Kidney capillary endothelial cell (primary cell): ENCODE measurements around the gene DIO3.
"Not testable (repeated sequence)": the region's sequence is repeated elsewhere in the genome, so short reads cannot be mapped to it uniquely, and the experiment has no call there.

Experiments
- DNase-seq: peaks from one replicate; pipeline ENCODE4 v3.0.0-alpha.2; 2018; ENCODE audit warnings: low spot score

The DIO3 gene

DNA sequence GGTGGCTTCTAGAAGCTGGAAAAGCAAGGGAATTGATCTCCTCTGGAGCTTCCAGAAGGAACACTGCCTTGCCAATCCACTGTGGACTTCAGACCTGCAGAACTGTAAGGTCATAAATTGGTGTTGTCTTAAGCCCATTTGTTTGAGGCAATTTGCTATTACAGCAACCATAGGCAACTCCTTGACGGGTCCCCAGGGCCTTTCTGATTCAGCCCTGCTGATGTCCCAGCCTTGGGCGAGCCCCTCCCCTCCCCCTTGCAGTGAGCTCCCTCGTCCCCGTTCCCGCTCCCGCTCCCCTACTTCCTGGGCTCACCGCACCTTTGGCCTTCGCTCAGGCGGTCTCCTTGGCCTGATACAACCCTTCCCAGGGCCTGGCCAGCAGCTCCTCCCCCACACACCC lies 18.9 kb upstream of the DIO3 start:
- no peak for DNase-seq

DNA sequence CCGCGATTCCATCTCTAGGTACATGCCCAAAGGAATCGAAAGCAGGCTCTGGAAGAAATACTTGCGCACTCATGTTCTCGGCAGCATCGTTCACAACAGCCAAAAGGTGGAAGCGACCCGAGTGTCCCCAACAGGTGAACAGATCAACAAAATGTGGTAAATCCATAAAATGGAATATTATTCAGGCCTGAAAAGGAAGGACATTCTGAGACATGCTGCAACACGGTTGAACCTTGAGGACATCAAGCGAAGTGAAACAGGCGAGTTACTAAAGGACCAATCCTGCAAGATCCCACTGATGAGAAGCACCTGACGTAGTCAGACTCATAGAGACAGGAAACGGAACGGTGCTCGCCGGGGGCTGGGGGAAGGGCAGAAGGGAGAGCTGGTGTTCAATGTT lies 17.5 kb upstream of the DIO3 start:
- DNase-seq = no peak

DNA sequence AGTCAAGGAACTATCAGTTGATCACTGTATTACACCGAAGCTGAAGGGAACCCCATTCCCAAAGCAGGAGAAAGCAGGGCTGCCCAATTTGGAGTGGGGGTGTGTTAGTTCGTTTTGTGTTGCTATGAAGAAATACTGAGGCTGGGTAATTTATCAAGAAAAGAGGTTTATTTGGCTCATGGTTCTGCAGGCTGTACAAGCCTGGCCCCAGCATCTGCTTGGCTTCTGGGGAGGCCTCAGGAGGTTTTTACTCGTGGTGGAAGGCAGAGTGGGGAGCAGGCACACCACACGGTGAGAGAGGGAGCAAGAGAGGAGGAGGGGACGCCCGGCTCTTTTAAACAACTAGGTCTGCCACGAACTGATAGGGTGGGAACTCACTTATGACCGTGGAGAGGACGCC lies 16.7 kb upstream of the DIO3 start:
- no peak for DNase-seq

DNA sequence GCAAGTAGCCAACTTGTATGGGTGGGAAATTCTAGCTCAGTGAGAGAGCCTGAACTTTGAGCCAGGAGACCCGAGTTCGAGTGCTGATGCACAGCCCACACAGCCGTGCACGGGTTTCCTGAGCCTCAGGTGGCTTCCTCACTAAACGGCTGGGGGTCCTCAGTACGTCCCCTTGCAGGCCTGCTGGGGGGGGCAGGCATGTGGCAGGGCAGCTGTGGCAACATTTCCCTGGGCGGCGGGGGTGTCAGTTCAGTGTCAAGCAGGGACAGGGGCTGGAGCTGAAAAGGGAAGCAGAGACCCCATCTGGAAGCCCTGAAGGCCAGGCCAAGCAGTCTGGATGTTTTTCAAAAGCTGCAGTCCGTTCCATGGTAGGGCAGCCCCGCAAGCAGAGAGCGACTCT lies 14.6 kb upstream of the DIO3 start:
- no peak for DNase-seq

DNA sequence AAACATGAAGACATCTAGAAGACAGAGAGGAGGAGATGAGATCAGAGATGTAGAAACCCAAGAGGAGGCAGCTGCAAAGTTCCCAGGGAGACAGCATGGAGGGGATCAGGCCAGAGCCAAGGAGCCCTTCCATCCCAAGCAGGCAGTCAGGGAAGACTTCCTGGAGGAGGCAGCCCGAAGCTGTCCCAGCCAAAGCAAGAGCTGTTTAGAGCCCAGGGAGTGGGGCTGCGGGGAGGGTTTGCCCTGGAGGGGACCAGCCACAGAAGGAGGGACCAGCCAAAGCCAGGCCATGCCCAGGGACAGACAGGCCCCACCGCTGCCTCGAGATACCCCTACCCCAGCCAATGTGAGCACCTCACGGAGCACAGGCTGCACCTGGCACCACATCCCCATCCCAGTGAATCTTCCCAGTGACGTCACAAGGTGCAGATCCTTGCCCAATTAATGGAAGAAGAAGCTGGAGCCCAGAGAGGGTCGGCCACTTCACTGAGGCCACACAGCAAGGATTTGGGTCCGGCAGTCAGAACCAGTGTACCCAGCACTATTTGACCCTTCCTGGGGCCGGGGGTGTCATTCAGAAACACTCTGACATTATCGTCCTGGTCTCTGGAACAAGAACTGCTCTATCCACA lies 14.1 kb upstream of the DIO3 start:
- DNase-seq = no peak

DNA sequence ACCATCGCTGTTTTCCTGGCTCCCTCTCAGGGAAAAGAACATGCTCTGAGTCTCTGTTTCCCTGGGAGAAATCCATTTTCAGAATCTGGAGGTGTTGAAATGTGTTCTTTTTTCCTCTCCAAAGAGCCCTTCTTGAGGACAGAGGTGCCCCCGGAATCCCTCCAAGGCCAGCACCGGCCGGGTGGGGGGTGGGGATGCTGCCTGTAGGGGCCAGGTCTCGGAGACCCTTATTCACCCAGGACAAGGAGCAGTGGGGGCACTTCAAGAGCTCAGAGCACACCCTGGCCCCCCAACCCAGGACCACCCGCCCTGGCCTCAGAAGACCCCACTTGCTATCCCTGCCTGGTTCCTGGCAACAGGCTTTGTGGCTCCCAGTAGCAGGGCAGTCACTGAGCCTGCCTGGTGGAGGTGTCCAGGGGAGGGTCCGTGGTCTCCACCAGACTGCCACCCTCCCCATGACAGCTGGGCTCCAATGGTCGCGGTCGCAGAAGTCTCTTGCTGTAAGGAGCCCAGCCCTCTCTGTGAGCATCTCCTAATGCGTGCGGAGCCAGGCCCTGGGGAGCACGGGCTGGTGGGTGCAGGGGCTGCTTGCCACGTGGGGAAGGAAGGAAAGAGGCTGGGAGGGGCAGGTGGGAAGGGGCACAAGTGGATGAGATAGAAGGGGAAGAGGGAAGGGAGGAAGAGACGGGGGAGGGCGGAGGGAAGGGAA lies 13.2 kb upstream of the DIO3 start:
- DNase-seq = no peak

DNA sequence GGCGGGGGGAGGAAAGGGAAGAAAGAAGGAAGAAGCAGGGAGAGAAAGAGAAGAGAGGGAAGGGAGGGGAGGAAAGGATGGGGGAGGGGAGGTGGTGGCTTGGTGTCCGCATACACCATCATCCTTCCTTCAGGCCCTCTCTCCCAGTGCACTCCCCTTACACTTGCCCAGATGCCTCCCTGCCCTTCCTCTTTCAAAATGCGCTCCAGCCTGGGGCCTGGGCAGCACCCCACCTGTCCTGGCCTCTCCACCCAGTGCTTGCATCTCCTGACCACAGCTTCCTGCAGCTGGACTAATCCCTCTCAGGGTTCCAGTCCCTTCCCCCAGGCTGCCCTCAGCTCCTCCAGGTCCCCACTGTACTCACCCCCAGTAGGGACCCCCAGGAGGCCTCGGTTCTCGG lies 12.6 kb upstream of the DIO3 start:
- DNase-seq = no peak

DNA sequence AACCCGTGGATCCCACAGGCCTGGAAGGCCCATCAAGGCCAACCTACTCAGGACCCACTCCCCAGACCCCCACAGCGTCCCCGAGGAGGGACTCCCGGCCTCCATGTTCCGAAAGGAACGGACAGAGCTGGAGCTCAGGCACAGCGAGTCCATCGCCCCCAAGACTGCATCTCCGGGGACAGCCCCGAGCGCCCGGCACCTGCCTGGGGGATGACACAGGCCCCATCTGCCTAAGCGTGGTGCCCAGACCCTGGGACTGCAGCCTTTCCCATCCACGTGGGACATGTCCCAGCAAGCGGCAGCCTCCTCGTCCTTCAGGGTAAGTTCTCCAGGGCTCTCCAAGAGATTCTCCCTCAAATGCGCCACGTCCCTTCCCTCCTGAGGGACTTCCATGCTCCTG lies 12.1 kb upstream of the DIO3 start:
- DNase-seq = no peak

DNA sequence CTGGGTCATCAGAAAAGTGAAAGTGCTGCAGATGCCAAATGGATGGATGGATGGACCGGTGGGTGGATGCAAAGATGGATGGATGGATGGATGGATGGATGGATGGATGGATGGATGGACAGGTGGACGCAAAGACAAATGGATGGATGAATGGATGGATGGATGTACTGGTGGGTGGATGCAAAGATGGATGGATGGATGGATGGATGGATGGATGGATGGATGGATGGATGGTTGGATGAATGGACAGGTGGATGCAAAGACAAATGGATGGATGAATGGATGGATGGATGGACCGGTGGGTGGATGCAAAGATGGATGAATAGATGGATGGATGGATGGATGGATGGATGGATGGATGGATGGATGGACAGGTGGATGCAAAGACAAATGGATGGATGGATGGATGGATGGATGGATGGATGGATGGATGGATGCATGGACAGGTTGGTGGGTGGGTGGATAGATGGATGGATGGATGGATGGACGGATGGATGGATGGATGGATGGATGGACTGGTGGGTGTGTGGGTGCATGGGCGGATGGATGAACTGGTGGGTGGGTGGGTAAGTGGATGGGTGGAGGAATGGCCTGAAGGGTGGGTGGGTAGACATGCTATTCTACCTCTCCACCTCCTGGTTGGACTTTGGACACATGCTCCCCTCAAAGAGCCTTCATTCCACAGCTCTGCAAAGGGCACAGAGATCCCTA lies 10.9 kb upstream of the DIO3 start:
- not testable (repeated sequence) for DNase-seq

DNA sequence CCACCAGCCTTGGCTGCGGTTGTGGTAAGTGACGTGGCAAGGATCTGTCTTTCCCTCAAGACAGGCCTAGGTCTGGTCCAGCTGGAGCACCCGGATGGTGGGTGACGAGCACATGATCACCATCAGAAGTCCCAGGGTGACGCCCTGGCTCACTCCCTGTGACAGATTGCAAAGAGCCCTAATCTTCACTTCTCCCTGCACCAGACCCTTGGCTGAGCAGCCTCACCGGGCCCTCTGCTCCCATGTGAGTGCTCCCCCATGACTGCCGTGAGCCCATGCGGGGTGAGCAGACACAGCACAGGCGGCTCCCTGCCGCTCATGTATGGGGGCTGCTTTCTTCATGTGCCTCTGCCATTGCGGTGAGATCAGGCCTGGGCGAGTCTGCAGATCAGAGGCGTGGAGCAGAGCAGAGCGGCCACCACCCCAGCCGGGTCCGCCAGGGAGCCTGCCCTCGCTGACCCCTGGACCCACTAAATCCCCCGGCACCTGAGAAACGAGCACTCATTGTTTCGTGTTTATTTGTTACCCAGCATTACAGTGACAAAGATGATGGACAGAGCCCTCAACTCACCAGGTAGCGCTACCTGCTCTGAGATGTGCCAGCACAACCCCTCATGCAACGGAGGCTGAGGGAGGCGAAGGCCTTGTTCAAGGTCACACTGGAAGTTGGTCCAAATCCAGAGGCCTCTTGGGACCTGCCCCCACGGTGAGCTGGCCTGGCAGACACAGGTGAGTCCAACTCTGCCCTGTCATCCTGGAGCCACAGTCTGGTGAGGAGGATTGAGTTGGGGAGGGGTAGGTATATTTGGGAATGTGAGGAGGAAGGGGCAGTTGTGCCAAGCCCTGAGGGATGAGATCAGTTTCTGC lies 9.3 kb upstream of the DIO3 start:
- DNase-seq = no peak

DNA sequence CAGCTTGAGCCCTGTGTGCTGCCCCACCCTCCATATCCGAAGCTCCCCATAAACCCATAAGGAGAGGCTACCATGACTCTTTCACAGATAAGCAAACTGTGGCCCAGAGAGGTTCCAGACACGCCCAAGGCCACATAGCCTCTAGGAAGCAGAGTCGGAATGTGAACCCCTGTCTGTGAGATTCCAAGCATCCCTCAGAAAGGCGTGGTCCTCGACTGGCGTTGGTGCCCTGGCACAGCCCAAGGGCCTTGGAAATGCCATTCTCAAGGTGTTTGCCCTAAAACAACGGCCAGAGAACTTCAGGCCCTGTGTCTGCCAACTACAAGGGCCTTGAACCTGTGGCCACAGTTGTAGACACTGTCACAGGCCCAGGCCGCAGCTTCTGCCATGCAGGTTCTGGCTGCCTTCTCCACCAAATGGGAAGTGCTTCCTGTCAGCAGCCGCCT lies 8.5 kb upstream of the DIO3 start:
- no peak for DNase-seq

DNA sequence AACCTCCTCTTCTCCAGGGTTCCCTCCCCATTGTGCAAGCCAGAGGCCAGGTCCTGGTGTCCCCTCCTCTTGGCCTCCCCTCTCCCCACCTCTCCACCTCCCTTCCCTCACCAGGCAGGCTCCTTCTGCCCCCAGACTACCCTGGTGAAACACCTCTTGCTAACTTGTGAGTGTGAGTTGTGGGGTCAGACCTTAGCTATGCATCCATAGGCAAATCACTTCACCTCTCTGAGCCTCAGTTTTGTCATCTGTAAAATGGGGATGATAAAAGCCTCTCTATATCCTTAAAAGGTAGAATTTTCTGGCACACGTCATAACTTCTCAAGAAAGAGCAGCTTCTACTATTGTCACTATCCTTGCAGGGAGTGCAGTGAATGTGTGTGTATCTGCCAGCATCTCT lies 7.9 kb upstream of the DIO3 start:
- no peak for DNase-seq

DNA sequence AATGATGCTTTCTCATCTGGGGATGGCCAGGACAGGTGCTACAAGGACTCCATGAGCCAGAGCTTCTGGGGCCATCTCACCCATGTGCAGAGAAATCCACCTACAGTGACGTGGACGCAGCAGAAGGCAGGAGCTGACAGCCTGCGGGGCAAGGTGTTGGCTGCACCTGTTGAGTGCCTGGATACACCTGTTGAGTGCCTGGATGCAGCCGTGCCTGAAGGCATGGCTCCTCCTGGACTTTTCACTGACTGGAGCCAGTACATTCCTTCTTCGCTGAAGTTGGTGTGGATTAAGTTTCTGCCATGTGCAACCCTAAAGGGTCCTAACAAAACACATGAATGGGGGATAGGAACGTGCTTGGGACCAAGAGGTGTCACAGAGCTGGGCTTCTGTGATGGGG lies 7.4 kb upstream of the DIO3 start:
- DNase-seq = no peak

DNA sequence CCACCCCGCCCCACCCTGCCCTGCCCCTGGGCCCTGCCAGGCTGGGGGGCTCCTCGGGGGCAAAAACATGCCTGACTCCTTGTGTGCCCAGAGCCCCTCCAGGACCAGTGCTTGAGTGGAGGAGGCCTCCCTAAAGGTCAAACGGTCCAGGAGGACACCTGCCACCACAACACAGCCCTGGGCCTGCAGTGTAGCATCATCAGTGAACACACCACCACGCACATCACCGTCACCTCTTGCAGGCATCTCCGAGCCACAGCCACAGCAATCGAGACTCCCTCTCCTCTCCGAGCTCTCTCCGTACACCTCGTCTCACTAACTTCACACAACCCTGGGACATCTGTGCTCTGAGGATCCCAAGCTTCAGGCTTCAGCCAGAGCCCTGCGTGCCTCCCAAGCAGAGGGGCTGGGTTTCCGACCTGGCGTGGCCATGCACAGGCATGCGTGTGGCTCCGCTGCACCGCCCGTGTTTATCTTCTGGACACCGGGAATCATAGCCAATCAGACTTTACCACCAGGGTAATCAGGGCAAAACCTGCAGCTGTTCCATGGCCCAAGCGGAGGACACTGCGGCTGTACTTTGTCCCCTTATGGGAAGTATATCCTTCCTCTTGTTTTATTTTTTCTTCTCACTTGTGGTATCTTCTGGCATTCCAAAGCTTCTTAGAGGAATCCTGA lies 6.2 kb upstream of the DIO3 start:
- no peak for DNase-seq

DNA sequence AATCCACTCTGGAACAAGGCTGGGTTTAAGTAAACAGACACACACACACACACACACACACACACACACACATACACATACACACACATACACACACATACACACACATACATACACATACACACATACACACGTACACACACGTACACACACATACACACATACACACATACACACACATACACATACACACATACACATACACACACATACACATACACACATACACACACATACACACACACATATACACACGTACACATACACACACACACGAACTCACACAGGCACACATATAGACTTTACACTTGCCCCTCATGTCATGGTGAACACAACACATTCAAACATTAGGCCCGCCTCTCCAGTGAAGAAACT lies 5.6 kb upstream of the DIO3 start:
- DNase-seq = not testable (repeated sequence)

DNA sequence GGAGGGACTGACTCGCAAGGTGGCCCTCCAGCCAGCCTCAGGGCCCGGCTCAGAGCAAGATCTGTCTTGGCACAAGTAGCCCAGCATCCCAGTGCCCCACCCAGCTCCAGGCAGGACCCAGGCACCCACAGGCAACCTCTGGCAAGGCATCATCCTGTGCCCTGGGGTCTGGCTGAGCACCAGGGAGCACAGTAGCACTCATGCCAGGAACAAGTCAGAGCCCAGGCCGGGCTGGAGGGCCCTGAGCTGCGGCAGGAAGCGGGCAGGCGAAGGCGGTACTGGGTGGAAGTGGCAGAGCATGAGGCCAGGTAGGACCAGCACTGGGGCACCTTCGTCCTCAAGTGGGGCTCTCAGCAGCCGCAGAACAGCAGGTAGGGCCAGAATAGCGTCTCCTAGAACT lies 5.2 kb upstream of the DIO3 start:
- no peak for DNase-seq

DNA sequence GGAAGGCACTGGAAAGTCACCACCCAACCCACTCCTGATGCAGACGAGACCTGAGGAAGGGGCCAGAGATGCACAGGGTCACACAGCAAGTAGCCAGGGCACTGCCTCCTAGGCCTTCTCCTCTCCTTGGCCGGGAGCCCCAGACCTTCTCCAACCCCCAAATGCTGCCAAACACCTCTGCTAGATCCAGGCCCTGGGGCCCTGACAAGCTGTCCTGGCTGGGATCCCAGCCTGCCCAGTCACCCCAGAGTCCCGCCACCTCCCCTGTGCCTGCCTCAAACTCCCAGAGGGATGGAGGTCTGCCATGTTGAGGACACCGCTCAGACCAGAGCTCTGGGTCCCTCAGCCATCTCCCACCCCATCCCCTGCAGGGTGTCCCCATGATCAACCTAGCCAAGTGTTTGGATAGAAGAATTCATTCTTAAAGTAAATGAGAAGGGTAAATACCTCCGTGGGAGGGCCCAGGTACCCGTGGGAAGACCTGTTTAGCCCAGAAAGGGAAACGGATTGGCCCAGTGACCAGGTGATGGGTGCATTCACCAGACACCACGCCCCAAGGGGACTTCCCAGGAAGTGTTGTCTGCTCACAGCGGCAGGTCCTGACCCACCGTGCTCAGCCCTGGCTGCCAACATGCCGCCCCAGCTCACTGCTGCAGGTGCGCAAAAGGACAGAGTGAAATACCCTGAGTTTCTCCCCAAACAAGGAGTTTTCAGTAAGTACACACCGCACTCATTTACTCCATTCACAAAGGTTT lies 4.6 kb upstream of the DIO3 start:
- DNase-seq = no peak

DNA sequence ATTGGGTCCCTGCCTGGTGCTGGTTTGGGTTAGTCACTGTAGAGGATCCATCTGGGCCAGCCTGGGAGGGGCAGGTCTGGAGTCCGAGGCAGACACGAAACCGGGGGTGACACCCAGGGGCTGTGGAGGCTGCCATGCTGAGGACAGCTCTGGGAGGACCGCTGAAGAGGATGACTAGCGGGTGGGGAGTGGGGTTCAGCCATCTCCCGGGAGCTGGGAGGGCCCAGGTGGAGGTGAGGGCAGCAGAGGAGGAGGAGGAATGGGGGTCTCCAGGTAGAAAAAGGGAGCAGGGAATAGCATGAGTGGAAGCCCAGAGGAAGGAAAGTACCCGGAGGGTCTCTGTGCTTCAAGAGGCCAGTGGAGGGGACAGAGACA lies 4.0 kb upstream of the DIO3 start:
- no peak for DNase-seq

DNA sequence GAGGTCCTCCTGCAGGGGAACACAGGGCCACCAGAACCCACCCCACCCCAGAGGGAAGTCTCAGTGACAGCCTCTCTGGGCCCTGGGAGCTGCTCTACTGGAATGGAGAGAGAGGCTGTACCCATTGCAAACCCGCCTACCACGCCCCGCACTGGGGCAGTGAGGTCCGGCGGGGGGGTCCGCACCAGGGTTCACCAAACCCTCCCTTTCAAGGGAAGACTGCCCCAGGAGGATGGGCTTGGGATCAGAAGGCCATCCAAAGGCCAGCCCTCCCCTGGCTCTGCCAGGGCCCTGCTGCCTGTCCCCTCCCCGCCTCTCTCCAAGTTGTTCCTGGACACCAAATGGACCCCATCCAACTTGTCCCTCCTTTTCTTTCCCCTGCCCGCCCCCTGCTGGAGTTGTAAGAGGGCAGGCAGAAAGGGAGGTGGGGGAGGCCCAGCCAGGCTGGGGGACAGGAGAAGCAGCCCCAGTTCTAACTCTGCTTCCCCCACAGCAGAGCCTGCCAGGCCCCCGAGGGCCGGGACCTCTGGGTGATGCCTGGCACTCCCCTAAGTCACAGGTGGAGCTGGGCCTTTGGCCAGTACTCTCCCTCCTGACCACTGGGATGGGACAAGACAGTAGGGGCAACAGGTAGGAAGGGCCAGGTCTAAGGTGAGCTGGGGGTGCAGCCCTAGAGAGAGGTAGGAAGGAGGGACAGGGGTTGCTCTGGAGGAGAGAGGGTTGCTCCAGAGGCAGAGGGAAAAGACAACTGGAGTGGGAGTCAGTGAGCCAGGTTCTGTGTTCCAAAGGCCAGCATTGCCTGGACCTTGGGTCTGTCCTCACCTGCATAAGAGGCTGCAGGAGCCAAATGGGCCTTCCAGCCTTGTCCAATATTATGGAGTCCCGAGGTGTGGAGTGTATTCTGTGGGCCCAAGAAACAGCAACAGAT lies 3.2 kb upstream of the DIO3 start:
- no peak for DNase-seq

DNA sequence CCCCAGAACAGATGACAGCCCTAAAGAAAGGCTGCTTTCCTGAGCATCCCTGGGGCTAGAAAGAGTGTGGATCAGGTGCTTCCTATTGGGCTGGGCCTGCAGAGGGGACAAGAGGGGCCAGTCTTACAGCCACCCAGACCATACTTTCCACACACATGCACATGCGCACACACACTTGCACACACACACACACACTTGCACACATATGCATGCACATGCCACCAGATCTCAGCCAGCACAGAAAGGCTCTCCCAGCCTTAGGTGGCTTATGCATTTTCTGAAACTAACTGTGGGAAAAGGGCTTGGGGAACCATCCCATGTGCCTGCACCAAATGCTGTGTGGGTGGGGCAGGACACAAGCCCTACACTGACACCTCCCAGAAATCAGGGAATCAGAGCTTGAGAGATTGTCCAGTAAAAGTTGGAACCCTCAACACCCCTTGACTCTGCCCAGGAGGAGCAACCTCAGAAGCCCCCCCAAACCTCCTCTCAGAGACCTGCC lies 2.5 kb upstream of the DIO3 start:
- no peak for DNase-seq
